Measurements from ENCODE around the gene DCAF4.

DCAF4 gene

DNA sequence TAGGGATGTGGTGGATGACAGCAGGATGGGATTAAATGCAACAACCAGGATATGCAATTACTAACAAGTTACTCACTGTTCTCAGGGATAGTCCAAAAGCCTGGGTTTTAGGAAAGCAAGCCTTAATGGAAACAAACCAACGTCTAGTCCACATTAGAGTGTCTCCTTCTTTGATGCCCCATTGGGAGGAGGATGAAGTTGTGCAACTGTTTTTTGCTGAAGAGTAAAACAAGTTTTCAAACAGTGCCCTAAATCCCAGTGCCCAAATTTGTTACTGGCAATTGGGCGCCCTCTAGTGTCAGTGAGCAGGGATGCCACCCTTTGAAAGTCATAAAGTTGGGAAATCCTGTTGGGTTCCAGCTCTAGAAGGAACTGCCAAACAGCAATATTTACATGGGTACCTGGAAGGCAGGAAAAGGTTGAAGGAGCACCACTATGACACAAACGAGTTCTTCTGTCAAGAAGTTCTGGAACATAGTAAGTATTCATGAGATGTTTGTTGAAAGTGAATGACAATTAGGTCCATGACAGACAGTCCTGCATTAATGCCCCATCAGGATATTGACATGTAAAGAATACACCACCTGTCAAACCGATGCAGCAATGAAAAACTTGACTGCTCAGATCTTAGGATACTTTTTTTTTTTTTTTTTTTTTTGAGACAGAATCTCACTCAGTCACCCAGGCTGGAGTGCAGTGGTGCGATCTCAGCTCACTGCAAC is 21.3 kb upstream of the DCAF4 start:
- H3K27ac ChIP-seq, result no peak overlapping the region
- TF ChIP-seq ZFX (IDR thresholded peaks at IDR 0.05), result no peak
- TF ChIP-seq, protein P1, sequence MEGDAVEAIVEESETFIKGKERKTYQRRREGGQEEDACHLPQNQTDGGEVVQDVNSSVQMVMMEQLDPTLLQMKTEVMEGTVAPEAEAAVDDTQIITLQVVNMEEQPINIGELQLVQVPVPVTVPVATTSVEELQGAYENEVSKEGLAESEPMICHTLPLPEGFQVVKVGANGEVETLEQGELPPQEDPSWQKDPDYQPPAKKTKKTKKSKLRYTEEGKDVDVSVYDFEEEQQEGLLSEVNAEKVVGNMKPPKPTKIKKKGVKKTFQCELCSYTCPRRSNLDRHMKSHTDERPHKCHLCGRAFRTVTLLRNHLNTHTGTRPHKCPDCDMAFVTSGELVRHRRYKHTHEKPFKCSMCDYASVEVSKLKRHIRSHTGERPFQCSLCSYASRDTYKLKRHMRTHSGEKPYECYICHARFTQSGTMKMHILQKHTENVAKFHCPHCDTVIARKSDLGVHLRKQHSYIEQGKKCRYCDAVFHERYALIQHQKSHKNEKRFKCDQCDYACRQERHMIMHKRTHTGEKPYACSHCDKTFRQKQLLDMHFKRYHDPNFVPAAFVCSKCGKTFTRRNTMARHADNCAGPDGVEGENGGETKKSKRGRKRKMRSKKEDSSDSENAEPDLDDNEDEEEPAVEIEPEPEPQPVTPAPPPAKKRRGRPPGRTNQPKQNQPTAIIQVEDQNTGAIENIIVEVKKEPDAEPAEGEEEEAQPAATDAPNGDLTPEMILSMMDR (conservative IDR thresholded peaks at IDR 0.05), result peak; percentile 95

GRCh38 chr14:72906316-72906715 is 19.9 kb upstream of the DCAF4 start:
- H3K27ac ChIP-seq, result no peak overlapping the region
- TF ChIP-seq, protein P1 (conservative IDR thresholded peaks at IDR 0.05), result no peak
- no peak for TF ChIP-seq ZFX (IDR thresholded peaks at IDR 0.05)

DNA sequence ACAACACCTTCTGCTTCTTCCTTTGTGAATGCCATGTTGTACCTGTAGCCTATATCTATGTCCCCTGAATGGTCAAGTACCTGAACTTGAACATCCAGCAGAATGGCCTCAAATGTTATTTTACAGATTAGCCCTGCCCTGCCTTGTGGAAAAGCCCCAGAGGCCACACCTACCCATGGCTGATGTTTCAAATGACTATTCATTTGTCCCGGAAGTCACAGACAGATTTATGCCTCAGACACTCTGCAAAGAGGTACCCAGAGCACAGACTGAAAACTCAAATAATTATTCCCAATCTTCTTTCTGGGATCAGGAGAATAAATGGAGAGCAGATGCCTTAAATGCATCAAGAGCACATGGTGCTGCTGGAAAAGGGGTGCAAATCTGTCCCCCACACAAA is 19.4 kb upstream of the DCAF4 start:
- TF ChIP-seq, protein P1 (conservative IDR thresholded peaks at IDR 0.05), result no peak
- TF ChIP-seq ZFX (IDR thresholded peaks at IDR 0.05), result no peak
- H3K27ac ChIP-seq, result no peak overlapping the region

GRCh38 chr14:72907886-72908285 is 18.4 kb upstream of the DCAF4 start:
- TF ChIP-seq, protein P1 (conservative IDR thresholded peaks at IDR 0.05), result no peak
- no peak for TF ChIP-seq ZFX (IDR thresholded peaks at IDR 0.05)
- H3K27ac ChIP-seq, result no peak overlapping the region

DNA sequence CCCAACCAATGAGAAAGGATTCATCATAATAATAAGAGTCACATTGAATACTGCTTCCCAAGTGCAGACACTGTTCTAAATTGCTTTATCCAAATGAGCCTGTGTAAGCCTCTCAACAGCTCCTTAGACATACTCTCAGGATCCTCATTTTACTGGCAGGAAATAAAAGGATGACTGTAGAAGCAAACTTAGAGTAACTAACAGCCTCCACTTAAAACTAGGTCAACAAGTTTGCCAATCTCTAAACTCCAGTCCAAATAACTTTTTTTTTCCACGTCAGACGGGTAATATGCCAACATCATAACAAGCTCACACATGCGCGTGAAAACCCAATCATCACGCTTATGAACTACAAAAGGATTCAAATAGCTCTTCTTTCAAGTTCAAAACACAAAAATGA is 17.1 kb upstream of the DCAF4 start:
- H3K27ac ChIP-seq, result no peak overlapping the region
- TF ChIP-seq, protein P1 (conservative IDR thresholded peaks at IDR 0.05), result no peak
- TF ChIP-seq ZFX (IDR thresholded peaks at IDR 0.05), result no peak

DNA sequence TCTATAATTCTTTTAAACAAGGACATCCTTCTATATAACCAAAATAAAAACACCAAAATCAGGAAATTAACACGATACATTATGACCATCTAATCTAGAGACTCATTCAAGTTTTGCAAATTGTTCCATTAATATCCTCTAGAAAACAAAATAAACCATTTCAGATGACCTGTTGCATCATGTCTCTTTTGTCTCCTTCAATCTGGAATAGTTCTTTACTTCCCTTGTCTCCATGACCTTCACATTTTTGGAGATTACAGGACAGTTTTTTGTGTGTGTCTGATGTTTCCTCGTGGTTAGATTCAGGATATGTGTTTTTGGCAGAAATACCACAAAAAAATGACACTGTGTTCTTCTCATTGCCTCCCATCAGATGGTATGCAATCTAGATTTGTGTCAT is 12.5 kb upstream of the DCAF4 start:
- no peak for TF ChIP-seq ZFX (IDR thresholded peaks at IDR 0.05)
- TF ChIP-seq, protein P1 (conservative IDR thresholded peaks at IDR 0.05), result no peak
- H3K27ac ChIP-seq, result no peak overlapping the region

DNA sequence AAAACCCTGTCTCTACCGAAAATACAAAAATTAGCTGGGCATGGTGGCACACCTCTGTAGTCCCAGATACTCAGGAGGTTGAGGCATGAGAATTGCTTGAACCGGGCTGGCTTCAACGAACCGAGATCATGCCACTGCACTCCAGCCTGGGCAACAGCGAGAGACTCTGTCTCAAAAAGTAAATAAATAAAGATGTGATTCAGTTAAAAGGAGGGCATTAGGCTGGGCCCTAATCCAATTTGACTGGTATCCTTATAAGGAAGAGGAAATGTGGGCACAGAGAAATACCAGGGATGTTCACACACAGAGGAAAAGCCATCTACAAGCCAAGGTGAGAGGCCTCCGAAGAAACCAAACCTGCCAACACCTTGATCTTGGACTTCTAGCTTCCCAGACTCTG is 10.1 kb upstream of the DCAF4 start:
- TF ChIP-seq ZFX (IDR thresholded peaks at IDR 0.05), result no peak
- TF ChIP-seq, protein P1 (conservative IDR thresholded peaks at IDR 0.05), result no peak
- no peak overlapping the region for H3K27ac ChIP-seq
